Measurements from ENCODE around the gene ACP7.
"Not testable (repeated sequence)": the region's sequence is repeated elsewhere in the genome, so short reads cannot be mapped to it uniquely, and the experiment has no call there.

Gene ACP7

DNA sequence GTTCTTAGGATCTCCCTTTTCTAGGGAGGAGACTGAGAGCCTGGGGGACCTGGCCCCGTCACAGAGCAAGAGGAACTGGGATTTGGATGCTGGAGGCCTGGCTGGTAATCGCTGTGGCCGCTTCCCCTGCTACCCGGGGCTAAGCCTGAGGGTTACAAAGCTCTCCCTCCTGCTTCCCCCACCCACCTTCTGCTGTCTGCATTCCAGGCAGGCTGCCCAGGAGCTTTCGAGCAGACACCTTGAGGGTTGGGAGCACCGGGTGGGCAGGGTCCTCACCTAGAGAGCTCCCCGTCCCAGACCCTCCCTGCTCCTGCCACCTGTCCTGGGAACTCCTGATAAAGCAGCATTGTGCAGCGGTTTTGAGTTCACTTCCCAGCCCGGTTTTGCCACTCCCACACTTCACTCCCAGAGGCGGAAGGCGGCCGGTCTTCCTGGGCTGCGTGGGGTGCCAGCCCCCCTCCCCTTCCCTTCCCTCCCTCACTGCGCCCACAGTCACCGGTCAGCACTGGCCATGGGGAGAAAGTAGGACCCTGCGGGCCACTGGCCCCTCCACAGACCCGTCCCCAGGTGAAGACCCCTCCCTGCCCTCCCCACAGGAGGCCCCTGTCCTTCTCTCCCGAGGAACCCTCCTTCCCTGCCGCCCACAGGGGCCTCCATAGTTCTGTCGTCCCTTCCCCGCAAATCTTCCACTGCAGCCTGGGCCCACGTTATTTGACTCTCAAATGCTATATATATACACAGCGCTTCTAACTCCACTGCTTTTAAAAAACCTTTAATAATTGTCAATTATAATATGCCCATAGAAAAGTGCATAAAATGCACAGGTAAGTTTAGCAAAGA is 49.5 kb downstream of the ACP7 start:
- peak; percentile 23 for DNase-seq

DNA sequence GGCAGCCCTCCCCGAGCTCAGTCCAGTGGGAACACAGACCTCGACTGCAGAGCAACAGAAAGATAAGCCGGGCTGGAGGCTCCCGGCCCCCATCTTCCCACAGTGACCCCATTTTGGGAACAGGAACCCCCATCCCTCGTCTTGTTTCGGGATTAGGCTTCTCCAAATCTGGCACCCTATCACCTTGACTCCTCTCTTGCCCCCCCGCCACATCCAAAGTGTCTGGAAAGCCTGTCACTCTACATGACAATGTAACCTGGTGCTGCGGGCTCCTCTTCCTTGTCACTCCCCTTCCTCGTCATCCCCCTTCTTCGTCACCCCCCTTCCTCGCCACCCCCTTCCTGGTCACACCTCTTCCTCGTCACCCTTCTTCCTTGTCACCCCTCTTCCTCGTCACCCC is 51.5 kb downstream of the ACP7 start:
- DNase-seq = no peak

DNA sequence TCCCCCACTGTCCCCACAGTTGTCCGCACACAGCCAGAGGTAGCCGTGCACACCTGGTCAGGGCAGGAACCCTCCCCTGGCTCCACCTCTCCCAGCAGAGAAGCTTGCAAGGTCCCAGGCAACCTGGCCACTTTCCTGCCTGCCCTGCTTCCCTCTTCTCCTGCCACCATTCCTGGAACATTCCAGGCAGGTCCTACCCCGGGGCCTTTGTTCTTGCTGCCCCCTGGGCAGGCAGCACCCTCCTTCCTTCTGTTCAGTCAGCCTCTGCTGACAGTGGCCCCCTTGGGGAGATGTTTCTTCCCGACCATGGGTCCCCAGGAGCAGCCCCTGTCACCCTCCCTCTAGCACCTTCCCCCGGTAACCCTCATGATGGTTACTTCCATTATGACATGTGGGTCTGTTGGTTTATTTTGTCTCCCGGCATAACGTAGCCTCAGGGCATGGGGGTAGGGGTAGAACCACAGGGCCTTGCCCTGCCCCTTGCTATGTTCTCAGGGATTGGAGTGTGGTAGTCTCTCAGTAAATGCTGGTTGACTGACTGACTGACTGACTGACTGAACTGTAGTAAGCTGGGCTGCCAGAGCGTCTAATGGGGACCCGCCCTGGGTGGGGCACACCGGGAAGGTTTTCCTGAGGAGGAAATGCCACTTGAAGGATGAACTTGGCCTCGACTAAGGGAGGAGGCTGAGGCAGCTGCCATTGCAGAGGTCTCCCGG is 52.2 kb downstream of the ACP7 start:
- DNase-seq = no peak

DNA sequence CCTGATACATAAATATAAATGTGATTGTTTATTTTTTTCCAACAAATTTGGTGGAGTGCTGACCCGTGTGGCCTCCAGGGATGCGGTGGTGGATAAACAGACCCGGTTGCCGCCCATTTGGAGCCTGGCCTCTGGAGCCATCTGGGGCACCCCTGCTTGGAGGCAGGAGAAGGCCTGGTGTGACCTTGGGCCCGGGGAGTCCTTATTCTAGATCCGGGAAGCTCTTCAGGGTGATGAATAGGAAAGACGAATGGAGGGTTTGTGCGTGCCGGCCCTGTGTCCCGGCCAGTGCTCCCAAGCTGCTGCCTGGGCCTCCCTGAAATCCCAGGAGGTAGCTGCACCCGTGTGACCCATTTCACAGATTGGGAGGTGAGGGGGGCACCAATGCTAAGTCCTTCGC is 53.0 kb downstream of the ACP7 start:
- no peak for DNase-seq

DNA sequence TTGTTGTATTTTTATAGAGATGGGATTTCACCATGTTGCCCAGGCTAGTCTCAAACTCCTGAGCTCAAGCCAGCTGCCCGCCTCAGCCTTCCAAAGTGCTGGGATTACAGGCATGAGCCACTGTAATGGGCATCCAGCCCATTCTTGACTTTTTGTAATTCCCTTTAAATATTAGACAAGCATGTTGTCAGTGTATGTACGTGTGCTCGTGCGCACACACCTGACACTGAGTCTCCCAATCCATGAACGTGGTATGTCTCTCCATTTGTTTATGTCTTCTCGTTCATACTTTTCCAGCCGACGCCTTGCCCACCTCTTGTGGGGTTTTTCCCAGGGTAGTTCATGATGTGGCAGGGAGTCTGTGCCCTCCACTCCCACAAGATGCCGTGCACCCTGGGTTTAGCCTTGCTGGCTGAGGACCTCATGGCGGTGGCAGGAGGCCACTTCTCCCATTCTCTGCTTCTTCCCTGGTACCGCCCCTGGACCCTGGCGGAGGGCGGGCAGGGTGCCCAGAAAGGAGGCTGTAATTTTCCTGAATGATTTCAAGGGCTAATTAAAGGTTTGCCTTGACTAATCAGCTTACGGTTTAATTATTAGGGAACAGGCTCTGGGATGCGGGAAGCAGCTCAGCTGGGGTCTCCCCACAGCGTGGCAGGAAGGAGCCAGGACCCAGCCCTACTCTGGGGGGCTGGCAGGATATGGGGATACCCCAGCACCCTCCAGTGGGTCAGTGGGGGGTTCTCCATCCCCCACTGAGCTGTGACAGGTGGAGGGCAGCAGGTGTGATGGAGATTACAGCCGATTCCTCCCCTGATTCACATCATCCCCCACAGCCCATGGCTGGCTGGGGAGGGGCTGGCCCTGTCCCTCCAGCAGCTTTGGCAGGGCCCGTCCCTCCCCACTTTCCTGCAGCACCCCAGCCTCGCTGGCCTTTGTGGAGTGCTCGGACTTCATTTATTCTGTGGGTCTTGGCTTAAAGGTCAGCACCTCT is 54.3 kb downstream of the ACP7 start:
- no peak for DNase-seq

DNA sequence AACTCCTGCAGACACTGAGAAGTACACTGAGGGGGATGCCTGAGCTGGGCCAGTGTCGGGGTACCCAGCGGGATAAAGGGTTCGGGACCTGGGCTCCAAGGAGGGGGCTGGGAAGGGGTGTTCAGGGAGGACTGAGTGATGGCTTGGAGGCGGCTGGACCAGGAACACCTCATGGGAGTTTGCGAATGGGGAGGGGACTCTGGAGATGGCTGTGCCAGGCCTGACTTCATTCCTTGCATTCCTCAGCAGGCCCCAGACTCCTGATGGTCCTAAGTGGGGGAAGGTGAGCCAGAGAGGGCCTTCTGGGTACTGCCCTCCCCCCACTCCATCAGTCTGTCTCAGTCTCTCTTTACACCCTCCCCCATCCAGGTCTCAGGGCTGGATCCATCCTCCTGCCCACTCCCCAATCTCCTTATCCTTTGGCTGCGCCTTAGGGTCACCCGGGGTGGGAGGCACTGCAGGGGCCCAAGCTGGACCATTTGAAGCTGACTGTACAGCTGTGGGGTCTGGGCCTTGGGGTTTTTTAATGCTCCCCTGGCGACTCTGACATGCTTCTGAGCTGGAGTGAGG is 55.2 kb downstream of the ACP7 start:
- no peak for DNase-seq

DNA sequence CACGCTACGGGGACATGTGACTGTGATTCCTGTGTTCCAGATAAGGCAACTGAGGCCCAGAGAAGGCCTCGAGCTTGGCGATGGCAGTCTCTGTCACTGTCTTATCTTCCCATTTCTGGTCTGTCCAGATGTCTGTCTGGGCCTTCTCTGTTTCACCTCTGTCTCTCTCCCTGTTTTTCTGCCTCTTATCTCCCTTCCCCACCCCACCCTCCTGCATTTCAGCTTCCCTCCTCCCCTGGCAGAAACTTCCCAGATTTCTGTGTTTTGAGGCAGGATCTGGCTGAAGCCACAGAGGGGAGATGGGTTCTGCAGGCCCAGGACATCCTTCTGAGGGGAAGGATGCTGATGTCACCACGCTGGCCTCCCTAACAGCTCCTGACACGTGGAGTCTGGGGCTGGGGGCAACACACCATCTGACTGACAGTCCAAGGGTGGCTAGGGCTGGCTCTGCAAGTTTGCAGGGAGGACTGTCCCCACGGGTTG is 55.8 kb downstream of the ACP7 start:
- no peak for DNase-seq

DNA sequence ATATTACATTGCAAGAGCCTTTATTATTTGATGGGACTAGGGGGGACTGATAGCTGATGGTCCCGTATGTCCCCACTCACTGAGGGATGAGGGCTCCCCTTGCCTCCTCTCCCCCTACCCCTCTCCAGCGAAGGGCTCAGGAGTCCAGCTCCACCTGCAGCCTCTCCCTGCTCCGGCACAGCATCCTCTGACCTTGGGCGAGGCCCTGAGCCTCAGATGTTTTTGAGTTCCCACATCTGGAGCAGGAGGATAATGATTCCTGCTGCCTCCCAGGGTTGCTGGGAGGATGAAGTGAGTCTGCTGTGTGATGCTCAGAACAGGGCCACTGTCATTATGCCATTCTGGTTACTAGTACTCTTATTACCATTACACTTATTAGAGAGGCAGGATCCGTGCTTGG is 56.4 kb downstream of the ACP7 start:
- no peak for DNase-seq

DNA sequence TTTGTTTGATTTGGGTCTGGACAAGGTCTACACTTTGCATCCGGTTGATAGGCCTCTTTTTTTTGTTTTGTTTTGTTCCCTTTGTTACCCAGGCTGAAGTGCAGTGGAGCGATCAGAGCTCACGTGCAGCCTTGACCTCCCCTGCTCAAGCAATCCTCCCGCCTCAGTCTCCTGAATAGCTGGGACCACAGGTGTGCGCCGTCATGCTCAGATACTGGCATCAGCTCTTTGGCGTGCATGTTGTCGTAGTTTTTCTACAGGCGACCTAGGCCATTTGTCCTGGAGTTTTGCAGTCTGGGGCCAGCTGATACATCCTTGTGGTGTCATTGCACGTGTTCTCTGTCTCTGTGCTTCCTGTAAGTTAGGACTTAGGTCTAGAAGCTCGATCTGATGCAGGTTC is 57.8 kb downstream of the ACP7 start:
- DNase-seq = no peak

DNA sequence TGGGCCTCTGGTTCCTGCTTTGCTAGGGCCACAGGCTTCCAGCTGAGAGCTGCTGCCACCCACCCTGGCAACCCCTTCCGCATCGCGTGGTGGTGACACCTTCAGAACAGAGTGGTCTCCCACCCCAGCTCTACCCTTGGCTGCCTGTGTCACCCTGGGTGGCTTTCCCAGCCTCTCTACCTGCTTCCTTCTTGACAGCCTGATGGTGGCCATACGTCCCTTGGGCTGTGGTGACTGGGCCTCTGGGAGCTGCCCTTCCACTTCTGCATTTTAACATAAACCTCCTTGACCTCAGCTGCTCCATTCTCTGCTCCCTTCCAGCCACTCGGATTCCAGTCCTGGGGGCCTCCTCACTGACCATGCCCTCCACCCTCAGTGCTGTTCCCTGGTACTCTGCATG is 58.5 kb downstream of the ACP7 start:
- no peak for DNase-seq

DNA sequence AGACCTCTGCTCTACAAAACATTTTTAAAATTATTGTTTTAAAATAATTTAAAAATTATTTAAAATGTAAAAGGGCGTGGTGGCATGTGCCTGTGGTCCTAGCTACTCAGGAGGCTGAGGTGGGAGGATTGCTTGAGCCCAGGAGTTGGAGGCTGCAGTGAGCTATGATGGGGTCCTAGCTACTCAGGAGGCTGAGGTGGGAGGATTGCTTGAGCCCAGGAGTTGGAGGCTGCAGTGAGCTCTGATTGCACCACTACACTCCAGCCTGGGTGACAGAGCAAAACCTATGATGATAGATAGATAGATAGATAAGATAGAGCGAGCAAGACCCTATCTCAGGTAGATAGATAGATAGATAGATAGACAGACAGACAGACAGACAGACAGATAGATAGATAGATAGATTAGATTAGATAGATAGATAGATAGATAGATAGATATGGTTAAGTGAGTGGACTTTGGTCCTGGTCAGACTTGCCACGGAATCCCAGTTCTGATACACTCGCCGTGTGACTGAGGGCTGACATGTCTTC is 59.7 kb downstream of the ACP7 start:
- not testable (repeated sequence) for DNase-seq

DNA sequence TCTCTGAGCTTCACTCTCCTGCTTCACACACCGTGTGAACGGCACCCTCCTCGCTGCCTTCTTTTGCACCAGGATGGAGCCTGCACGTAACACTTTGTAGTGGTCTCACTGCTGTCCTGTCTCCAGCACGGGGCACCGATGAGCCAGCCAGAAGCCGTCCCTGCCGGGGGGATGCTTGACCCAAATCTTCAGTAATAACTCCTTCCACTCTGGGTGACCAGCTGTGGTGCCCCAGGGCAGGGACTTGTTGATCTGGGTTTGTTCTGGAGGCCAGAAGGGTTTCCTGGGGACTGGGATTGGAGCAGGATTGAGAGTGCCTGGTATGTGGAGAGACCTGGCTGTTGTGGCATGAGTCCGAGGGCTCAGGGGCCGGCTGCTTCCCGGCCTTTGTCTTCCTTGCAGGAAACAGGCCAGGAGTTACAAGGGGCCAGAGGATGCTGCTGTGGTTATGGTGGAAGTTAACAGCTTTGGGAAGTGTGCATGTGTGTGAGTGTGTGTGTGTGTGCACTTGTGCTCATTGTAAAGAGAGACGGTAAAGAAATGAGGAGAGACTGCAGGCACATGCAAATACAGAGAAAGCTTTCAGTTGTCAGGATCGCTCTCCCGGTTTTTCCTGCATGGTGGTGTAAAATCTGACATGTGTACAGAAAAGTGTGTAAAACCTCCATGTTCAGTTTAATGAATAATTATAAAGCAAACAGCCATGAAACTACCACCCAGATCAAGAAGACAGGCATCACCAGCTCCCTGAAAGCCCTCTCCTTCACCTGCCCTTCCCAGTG is 60.3 kb downstream of the ACP7 start:
- no peak for DNase-seq

DNA sequence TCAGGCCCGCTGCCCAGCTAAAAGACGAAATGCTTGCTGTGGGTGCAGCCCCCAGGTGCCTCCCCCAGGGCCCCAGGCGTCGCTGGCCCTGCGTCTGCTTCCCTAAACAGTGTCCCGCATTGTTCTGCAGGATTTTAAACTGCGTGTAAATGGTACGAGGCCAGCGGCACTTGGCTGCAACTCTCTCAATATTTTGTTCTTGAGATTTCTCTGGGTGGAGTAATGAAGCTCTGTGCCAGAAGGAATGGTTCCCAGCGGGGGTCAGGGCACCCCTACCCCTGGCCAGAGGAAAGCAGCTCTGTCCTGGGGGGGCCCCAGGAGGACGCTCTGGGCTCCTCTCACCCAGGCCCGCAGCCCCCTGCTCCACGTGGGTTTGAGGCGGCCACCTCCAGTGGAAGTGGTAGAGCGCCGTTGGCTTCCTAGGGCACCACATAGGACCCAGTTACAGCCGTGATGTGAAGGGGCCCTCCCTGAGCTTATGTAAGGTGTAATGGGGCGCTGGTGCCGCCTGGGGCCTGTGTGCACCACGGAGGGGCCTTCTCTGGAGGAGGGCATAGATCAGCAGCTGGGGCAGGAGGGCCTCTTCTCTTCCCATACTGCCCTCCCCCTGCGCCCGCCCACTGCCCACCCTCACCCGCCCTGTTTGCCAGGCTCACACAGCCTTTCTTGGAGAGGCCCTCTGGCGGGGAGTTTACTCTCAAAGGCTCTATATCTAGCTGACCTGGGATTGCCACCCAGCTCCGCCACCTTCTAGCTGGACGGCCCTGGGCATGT is 61.2 kb downstream of the ACP7 start:
- DNase-seq = no peak

DNA sequence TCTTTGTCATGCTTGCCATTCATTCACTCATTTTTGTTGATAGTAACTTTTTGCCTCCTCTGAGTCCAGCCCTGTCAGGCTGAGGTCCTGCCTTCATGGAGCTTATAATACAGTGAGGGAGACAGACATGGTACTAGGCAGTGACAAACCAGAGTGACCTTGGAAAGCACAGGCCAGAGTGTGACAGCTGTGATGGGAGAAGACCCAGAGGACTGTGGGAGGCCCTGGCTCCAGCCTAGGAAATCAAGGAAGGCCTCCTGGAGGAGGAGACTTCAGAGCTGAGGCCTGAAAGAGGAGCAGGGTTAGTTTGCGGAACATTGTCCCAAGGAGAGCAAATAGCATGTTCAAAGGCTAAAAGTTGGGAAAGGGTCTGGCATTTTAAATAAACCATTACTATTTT is 61.9 kb downstream of the ACP7 start:
- no peak for DNase-seq

DNA sequence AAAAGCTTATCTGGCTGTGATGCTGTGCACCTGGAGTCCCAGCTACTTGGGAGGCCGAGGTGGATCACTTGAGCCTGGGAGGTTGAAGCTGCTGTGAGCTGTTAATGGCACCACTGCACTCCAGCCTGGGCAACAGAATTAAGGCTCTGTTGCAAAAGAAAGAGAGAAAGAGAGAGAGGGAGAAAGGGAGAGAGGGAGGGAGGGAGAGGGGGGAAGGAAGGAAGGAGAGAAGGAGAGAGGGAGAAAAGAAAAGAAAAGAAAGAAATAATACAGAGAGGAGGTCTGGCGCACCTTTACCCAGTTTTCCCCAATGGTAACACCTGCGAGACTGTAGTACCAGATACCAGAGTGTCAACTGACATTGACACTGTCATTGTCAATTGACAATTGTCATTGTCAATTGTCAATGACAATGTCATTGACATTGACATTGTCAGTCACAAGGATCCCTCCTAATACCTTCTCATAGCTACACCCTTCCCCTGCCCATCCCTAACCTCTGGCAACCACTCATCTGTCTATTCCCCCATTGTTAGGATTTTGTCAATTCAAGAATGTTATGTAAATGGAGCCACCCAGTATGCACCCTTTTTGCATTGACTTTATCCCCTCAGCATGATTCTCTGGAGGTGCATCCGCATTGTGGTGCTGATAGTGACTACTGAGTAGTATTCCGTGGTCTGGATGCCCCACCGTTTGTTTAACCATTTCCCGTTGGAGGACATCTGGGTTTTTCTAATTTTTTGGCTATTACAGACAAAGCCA is 62.7 kb downstream of the ACP7 start:
- DNase-seq = no peak

DNA sequence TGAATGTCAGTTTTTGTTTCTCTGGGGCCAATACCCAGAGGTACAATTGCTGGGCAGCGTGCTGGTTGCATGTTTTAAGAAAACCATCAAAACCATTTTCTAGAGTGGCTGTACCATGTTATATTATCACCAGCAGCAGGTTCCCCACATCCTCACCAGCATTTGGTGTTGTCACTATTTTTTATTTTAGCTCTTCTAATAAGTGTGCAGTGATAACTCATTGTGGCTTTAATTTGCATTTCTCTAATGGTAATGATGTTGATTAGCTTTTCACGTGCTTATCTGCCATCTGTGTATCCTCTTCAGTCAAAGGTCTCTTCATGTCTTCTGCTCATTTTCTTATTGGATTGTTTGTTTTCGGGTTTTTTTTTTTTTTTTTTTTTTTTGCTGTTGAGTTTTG is 63.3 kb downstream of the ACP7 start:
- DNase-seq = no peak

DNA sequence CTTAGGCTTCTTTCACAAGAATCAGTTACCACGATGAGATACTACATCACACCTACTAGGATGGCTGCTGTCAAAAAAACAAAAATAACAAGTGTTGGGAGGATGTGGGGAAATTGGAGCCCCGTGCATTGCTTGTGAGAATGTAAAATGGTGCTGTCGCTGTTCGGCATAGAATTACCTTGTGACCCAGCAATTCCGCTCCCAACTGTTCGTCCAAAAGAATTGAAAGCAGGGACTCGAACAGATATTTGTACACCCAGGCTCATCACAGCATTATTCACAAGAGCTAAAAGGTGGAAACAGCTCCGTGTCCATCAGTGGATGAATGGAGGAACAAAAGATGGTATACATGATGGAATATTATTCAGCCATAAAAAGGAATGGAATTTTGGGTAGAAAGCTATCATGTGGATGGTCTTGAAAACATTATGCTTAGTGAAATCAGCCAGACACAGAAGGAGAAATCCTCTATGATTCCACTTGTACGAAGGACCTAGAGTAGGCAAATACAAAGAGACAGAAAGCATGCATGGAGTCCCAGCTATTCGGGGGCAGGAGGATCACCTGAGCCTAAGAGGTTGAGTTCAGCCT is 64.9 kb downstream of the ACP7 start:
- DNase-seq = no peak

DNA sequence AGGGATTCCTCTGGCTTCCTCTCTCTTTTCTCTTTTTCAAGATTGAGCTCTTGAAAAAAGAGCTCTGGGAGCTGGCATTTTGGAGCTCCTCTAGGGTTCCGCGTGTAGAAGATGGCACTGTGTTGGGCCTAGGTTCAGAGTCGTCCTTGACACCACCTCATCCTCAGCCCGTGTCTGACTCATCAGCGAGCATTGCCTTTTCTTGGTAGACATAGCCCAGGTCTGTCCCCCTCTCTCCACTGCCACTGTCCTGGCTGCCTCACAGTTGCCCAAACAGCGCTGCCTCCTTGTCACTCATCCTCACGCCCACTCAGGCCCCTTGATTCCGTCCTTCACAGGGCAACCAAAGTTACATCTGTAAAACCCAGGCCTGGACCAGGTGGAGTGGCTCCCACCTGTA is 66.1 kb downstream of the ACP7 start:
- no peak for DNase-seq

DNA sequence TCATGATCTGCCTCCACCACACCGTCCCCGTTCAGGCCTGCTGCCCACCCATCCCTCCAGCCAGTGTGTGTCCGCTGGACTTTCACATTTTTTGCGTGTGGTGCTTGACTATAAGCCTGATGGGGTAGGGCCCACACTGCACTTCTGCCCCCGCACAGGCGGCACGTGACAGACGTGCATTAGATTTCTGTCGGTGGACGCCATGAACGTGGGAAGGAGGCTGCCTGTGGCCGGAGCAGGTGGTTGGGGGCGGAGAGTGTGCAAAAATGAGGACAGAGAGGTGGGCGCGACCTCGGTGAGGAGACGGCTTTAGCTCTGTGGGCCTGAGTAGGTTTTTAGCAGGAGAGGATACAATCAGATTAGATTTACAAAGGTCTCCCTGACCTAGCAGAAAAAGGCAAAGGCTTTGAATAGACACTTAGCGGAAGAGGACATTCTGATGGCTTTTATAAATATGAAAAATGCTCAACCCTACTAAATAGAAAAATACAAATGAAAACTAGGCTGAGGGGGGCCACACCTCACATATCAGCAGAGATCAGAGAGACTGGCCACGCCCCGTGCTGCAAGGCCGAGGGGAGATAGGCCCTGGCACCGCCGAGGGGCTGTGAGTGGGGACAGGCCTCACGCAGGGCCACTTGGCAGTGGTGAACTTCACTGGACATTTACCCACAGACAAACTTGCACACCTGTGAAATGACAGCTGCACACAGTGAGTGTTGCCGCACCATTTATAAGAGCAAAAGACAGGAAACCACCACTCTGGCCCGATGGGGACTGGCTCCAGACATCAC is 66.8 kb downstream of the ACP7 start:
- DNase-seq = no peak
